Activated CD8-positive, alpha-beta memory T cell treated with anti-CD3 and anti-CD28 coated beads for 36 hours (primary cell): ENCODE results near the gene ZWILCH. TPM values are rescaled to one million over a fixed set of nuclear protein-coding genes. Genes with fewer than 3 reads are reported as not detected.
"Not testable (repeated sequence)": the region's sequence is repeated elsewhere in the genome, so short reads cannot be mapped to it uniquely, and the experiment has no call there.

Experiments
- CTCF ChIA-PET: fragments of 350-600 bp; sonication (Branson Sonifier 250); formaldehyde crosslinking; loops from one replicate; lab custom pipeline; 2021; ENCODE audit warnings: antibody characterized with exemption; lab: Charles Lee
- POLR2A ChIA-PET: fragments of 350-600 bp; sonication (Branson Sonifier 250); formaldehyde crosslinking; loops from one replicate; lab custom pipeline; 2021; ENCODE audit warnings: antibody characterized with exemption; lab: Charles Lee
- total RNA-seq, 2 experiments: library from RNA; stranded (reverse); gene quantifications; one replicate each; pipeline ENCODE4 v1.2.3, GENCODE V29; 2021

The ZWILCH gene
- total RNA-seq, 2 experiments from 2014 or later = 42.9 to 44.9 TPM

- CTCF ChIA-PET = no interaction called here
- POLR2A ChIA-PET = no interaction called here
These were observed 64.5 kb downstream of the ZWILCH start for GRCh38 chr15:66569461-66570137.

- POLR2A ChIA-PET = no interaction called here
- CTCF ChIA-PET = no interaction called here
These were observed 65.2 kb downstream of the ZWILCH start for GRCh38 chr15:66570327-66570726.

GRCh38 chr15:66570842-66571478 is 65.8 kb downstream of the ZWILCH start:
- POLR2A ChIA-PET = no interaction called here
- CTCF ChIA-PET = no interaction called here

GRCh38 chr15:66572146-66572545 is 67.0 kb downstream of the ZWILCH start:
- CTCF ChIA-PET = no interaction called here

GRCh38 chr15:66573348-66573718 is 68.2 kb downstream of the ZWILCH start:
- ChIA-PET CTCF (no interaction called here), POLR2A (no interaction called here)

More at GRCh38 chr15:66572146-66572545, 67.0 kb downstream of the ZWILCH start:
- POLR2A ChIA-PET = no interaction called here

- ChIA-PET POLR2A (no interaction called here), CTCF (no interaction called here)
These were observed 68.8 kb downstream of the ZWILCH start for GRCh38 chr15:66573719-66574595.

GRCh38 chr15:66574596-66574950 is 69.4 kb downstream of the ZWILCH start:
- ChIA-PET CTCF (no interaction called here), POLR2A (no interaction called here)

GRCh38 chr15:66578286-66578875 is 73.3 kb downstream of the ZWILCH start:
- ChIA-PET CTCF (interaction anchor here (0.6 to 1.1 kb wide), 2 partner anchors 11 to 18 kb away, joined by 3 to 4 read pairs; no protein-coding TSS in a partner anchor), POLR2A (interaction anchor here (0.6 kb wide), 1 partner anchor 333 kb away, joined by 3 read pairs; no protein-coding TSS in a partner anchor)

- POLR2A ChIA-PET = no interaction called here
- CTCF ChIA-PET = no interaction called here
These were observed 75.5 kb downstream of the ZWILCH start for GRCh38 chr15:66580643-66581042.

- ChIA-PET CTCF (no interaction called here), POLR2A (no interaction called here)
These were observed 76.9 kb downstream of the ZWILCH start for GRCh38 chr15:66581972-66582537.

GRCh38 chr15:66586155-66586976 is 81.2 kb downstream of the ZWILCH start:
- POLR2A ChIA-PET = no interaction called here
- CTCF ChIA-PET = no interaction called here

- CTCF ChIA-PET = interaction anchor here (0.6 kb wide), 2 partner anchors 203 to 268 kb away, joined by 3 to 5 read pairs; no protein-coding TSS in a partner anchor
- POLR2A ChIA-PET = no interaction called here
These were observed 81.9 kb downstream of the ZWILCH start for GRCh38 chr15:66587020-66587419.

GRCh38 chr15:66587749-66588148 is 82.6 kb downstream of the ZWILCH start:
- ChIA-PET POLR2A (no interaction called here), CTCF (interaction anchor here (0.6 kb wide), 2 partner anchors 202 to 269 kb away, joined by 3 to 5 read pairs; no protein-coding TSS in a partner anchor)

- ChIA-PET POLR2A (no interaction called here), CTCF (no interaction called here)
These were observed 83.4 kb downstream of the ZWILCH start for GRCh38 chr15:66588537-66588936.

GRCh38 chr15:66588971-66589370 is 83.8 kb downstream of the ZWILCH start:
- POLR2A ChIA-PET = no interaction called here
- CTCF ChIA-PET = no interaction called here

GRCh38 chr15:66589429-66589828 is 84.3 kb downstream of the ZWILCH start:
- CTCF ChIA-PET, POLR2A ChIA-PET: not testable (repeated sequence)

- ChIA-PET CTCF (no interaction called here), POLR2A (no interaction called here)
These were observed 85.3 kb downstream of the ZWILCH start for GRCh38 chr15:66590435-66590834.

GRCh38 chr15:66591322-66591862 is 86.3 kb downstream of the ZWILCH start:
- CTCF ChIA-PET = no interaction called here
- POLR2A ChIA-PET = no interaction called here
